IMR-90 (cell line): Measurements from ENCODE around the gene TEX2.

Source experiments
- CHD1 ChIP-seq: IDR thresholded peaks from 2 replicates; pipeline ENCODE4 v1.6.1; 2012; ENCODE audit warnings: low read depth, low read length, improper control_type of control experiment
- MXI1 ChIP-seq: IDR thresholded peaks from 2 replicates; pipeline ENCODE4 v1.6.1; 2012; ENCODE audit warnings: low read depth, mild to moderate bottlenecking, low read length, moderate library complexity, borderline replicate concordance
- NFE2L2 ChIP-seq: fragments of 150-350 bp; IDR thresholded peaks from 2 replicates; pipeline ENCODE4 v1.6.1; 2016; ENCODE audit warnings: low read depth, mild to moderate bottlenecking, low read length
- POLR2A ChIP-seq: IDR thresholded peaks from 2 replicates; pipeline ENCODE4 v1.6.1; 2012; ENCODE audit warnings: mild to moderate bottlenecking, low read depth, low read length
- RAD21 ChIP-seq: IDR thresholded peaks from 2 replicates; pipeline ENCODE4 v1.6.1; 2012; ENCODE audit warnings: low read length, improper control_type of control experiment
- RCOR1 ChIP-seq: IDR thresholded peaks from 2 replicates; pipeline ENCODE4 v1.6.1; 2012; ENCODE audit warnings: mild to moderate bottlenecking, low read length, improper control_type of control experiment; ENCODE audit not compliant: insufficient replicate concordance
- RFX5 ChIP-seq: IDR thresholded peaks from 2 replicates; pipeline ENCODE4 v1.8.0; 2012; ENCODE audit warnings: low read depth, mild to moderate bottlenecking, low read length, moderate library complexity
- SMC3 ChIP-seq: fragments of 150-350 bp; IDR thresholded peaks from 2 replicates; pipeline ENCODE4 v1.6.1; 2016; ENCODE audit warnings: low read depth, mild to moderate bottlenecking, antibody characterized with exemption, low read length, moderate library complexity
- TF ChIP-seq, protein P1 (sequence below): conservative IDR thresholded peaks from 2 replicates; pipeline ENCODE4 v1.5.1; 2012; ENCODE audit warnings: mild to moderate bottlenecking, low read depth, low read length, improper control_type of control experiment
- TF ChIP-seq, protein P2 (sequence below): fragments of 150-350 bp; IDR thresholded peaks from 2 replicates; pipeline ENCODE4 v1.6.1; 2017; ENCODE audit warnings: mild to moderate bottlenecking, antibody characterized with exemption, low read length, low read depth

DNA sequence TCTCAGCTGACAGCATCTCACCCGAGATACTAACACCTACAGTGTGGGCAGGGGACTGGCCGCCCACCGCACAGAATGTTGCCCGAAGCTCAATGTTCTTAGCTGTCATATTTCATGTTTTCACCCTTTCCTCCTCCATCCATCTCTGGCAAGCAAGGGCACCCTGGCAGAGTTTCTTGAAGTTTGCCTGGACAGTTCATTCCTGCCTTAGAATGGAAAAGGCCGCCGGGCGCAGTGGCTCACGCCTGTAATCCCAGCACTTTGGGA, 37.6 kb upstream of the TEX2 start:
- TF ChIP-seq, protein P1, sequence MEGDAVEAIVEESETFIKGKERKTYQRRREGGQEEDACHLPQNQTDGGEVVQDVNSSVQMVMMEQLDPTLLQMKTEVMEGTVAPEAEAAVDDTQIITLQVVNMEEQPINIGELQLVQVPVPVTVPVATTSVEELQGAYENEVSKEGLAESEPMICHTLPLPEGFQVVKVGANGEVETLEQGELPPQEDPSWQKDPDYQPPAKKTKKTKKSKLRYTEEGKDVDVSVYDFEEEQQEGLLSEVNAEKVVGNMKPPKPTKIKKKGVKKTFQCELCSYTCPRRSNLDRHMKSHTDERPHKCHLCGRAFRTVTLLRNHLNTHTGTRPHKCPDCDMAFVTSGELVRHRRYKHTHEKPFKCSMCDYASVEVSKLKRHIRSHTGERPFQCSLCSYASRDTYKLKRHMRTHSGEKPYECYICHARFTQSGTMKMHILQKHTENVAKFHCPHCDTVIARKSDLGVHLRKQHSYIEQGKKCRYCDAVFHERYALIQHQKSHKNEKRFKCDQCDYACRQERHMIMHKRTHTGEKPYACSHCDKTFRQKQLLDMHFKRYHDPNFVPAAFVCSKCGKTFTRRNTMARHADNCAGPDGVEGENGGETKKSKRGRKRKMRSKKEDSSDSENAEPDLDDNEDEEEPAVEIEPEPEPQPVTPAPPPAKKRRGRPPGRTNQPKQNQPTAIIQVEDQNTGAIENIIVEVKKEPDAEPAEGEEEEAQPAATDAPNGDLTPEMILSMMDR, result no peak
- no peak for TF ChIP-seq POLR2A
- TF ChIP-seq SMC3, result no peak
- no peak for TF ChIP-seq CHD1
- no peak for TF ChIP-seq RAD21
- TF ChIP-seq, protein P2, sequence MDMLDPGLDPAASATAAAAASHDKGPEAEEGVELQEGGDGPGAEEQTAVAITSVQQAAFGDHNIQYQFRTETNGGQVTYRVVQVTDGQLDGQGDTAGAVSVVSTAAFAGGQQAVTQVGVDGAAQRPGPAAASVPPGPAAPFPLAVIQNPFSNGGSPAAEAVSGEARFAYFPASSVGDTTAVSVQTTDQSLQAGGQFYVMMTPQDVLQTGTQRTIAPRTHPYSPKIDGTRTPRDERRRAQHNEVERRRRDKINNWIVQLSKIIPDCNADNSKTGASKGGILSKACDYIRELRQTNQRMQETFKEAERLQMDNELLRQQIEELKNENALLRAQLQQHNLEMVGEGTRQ, result no peak
- no peak for TF ChIP-seq RCOR1
- TF ChIP-seq MXI1, result no peak
- TF ChIP-seq NFE2L2, result no peak
- no peak for TF ChIP-seq RFX5
